Astrocyte of the hippocampus (primary cell): ENCODE results near the gene AOX1.
A peak's percentile ranks its signal among the peaks of the same experiment; 100 is the strongest.
"Not testable (repeated sequence)": the region's sequence is repeated elsewhere in the genome, so short reads cannot be mapped to it uniquely, and the experiment has no call there.

Experiments used
- DNase-seq: peaks from one replicate; pipeline ENCODE4 v3.0.0; 2011; ENCODE audit warnings: low read depth, low spot score

The AOX1 gene

GRCh38 chr2:200627110-200627770, 41.4 kb downstream of the AOX1 start:
- DNase-seq, result no peak

- not testable (repeated sequence) for DNase-seq
These were observed 42.6 kb downstream of the AOX1 start for GRCh38 chr2:200628461-200628860.

- DNase-seq, result no peak
These were observed 45.5 kb downstream of the AOX1 start for GRCh38 chr2:200631287-200631686.

- no peak for DNase-seq
These were observed 48.6 kb downstream of the AOX1 start for GRCh38 chr2:200634231-200634964.

GRCh38 chr2:200635251-200635650, 49.4 kb downstream of the AOX1 start:
- DNase-seq, result no peak

- DNase-seq, result no peak
These were observed 52.1 kb downstream of the AOX1 start for GRCh38 chr2:200637901-200638300.

GRCh38 chr2:200640176-200640575, 54.4 kb downstream of the AOX1 start:
- no peak for DNase-seq

GRCh38 chr2:200640901-200641300, 55.1 kb downstream of the AOX1 start:
- no peak for DNase-seq

GRCh38 chr2:200648518-200649281, 62.9 kb downstream of the AOX1 start:
- not testable (repeated sequence) for DNase-seq

- DNase-seq, result no peak
These were observed 63.9 kb downstream of the AOX1 start for GRCh38 chr2:200649724-200650123.

GRCh38 chr2:200650195-200650594, 64.4 kb downstream of the AOX1 start:
- peak; percentile 34 for DNase-seq

- no peak for DNase-seq
These were observed 66.3 kb downstream of the AOX1 start for GRCh38 chr2:200652158-200652557.

- no peak for DNase-seq
These were observed 67.2 kb downstream of the AOX1 start for GRCh38 chr2:200653021-200653420.

- DNase-seq, result no peak
These were observed 69.0 kb downstream of the AOX1 start for GRCh38 chr2:200654823-200655222.

- no peak for DNase-seq
These were observed 70.2 kb downstream of the AOX1 start for GRCh38 chr2:200655918-200656580.

GRCh38 chr2:200658278-200658864, 72.6 kb downstream of the AOX1 start:
- DNase-seq, result no peak

- DNase-seq, result no peak
These were observed 73.6 kb downstream of the AOX1 start for GRCh38 chr2:200659410-200659809.

GRCh38 chr2:200661477-200661876, 75.7 kb downstream of the AOX1 start:
- DNase-seq, result no peak

- peak; percentile 60 for DNase-seq
These were observed 76.9 kb downstream of the AOX1 start for GRCh38 chr2:200662727-200663126.

GRCh38 chr2:200664770-200665494, 79.1 kb downstream of the AOX1 start:
- no peak for DNase-seq
